ENCODE results near the gene ABCC4.

- TF ChIP-seq ATF3 (IDR thresholded peaks at IDR 0.05) = no peak
- no peak for TF ChIP-seq SP1 (IDR thresholded peaks at IDR 0.05; ENCODE audit: low read depth)
- TF ChIP-seq, protein P1, sequence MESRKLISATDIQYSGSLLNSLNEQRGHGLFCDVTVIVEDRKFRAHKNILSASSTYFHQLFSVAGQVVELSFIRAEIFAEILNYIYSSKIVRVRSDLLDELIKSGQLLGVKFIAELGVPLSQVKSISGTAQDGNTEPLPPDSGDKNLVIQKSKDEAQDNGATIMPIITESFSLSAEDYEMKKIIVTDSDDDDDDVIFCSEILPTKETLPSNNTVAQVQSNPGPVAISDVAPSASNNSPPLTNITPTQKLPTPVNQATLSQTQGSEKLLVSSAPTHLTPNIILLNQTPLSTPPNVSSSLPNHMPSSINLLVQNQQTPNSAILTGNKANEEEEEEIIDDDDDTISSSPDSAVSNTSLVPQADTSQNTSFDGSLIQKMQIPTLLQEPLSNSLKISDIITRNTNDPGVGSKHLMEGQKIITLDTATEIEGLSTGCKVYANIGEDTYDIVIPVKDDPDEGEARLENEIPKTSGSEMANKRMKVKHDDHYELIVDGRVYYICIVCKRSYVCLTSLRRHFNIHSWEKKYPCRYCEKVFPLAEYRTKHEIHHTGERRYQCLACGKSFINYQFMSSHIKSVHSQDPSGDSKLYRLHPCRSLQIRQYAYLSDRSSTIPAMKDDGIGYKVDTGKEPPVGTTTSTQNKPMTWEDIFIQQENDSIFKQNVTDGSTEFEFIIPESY (IDR thresholded peaks at IDR 0.05; ENCODE audit: extremely low read depth, insufficient replicate concordance, low read length) = no peak
- no peak for TF ChIP-seq CTCF (IDR thresholded peaks at IDR 0.05 in 2 of 3, conservative IDR thresholded peaks at IDR 0.05 in 1 of 3; ENCODE audit: borderline replicate concordance in 1 of 3, insufficient read depth in 1 of 3, low read depth in 2 of 3, low read length in 2 of 3)
- TF ChIP-seq, protein P2, sequence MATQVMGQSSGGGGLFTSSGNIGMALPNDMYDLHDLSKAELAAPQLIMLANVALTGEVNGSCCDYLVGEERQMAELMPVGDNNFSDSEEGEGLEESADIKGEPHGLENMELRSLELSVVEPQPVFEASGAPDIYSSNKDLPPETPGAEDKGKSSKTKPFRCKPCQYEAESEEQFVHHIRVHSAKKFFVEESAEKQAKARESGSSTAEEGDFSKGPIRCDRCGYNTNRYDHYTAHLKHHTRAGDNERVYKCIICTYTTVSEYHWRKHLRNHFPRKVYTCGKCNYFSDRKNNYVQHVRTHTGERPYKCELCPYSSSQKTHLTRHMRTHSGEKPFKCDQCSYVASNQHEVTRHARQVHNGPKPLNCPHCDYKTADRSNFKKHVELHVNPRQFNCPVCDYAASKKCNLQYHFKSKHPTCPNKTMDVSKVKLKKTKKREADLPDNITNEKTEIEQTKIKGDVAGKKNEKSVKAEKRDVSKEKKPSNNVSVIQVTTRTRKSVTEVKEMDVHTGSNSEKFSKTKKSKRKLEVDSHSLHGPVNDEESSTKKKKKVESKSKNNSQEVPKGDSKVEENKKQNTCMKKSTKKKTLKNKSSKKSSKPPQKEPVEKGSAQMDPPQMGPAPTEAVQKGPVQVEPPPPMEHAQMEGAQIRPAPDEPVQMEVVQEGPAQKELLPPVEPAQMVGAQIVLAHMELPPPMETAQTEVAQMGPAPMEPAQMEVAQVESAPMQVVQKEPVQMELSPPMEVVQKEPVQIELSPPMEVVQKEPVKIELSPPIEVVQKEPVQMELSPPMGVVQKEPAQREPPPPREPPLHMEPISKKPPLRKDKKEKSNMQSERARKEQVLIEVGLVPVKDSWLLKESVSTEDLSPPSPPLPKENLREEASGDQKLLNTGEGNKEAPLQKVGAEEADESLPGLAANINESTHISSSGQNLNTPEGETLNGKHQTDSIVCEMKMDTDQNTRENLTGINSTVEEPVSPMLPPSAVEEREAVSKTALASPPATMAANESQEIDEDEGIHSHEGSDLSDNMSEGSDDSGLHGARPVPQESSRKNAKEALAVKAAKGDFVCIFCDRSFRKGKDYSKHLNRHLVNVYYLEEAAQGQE (IDR thresholded peaks at IDR 0.05; ENCODE audit: low read depth) = no peak
- TF ChIP-seq POLR2AphosphoS5 (IDR thresholded peaks at IDR 0.05; ENCODE audit: low read depth, low read length) = no peak
- TF ChIP-seq EZH2 (IDR thresholded peaks at IDR 0.05) = no peak
- no peak for TF ChIP-seq ELF1 (IDR thresholded peaks at IDR 0.05; ENCODE audit: borderline replicate concordance, low read depth)
- no peak for TF ChIP-seq ZNF274 (IDR thresholded peaks at IDR 0.05; ENCODE audit: low read depth, low read length)
- TF ChIP-seq MAX (IDR thresholded peaks at IDR 0.05) = no peak
- TF ChIP-seq EGR1 (IDR thresholded peaks at IDR 0.05; ENCODE audit: low read depth) = no peak
- TF ChIP-seq POLR2A (IDR thresholded peaks at IDR 0.05; ENCODE audit: borderline replicate concordance, extremely low read depth, insufficient read depth, insufficient read length) = no peak
- no peak for TF ChIP-seq TCF7L2 (IDR thresholded peaks at IDR 0.05; ENCODE audit: borderline replicate concordance, extremely low read depth, insufficient read depth, insufficient read length)
- TF ChIP-seq YY1 (IDR thresholded peaks at IDR 0.05; ENCODE audit: extremely low read depth, insufficient replicate concordance, low read depth, low read length) = no peak
These were observed 33.4 kb downstream of the ABCC4 start for GRCh38 chr13:95267662-95268342.
